GM18870 (cell line): ENCODE measurements around the gene DNMT1.
A peak's percentile ranks its signal among the peaks of the same experiment; 100 is the strongest.

Experiments used
- ATAC-seq: cut with Tn5 transposase; IDR thresholded peaks from one replicate; pipeline ENCODE4 v1.9.1; 2021; ENCODE audit warnings: moderate library complexity; ENCODE audit not compliant: unreplicated experiment

DNMT1 gene

DNA sequence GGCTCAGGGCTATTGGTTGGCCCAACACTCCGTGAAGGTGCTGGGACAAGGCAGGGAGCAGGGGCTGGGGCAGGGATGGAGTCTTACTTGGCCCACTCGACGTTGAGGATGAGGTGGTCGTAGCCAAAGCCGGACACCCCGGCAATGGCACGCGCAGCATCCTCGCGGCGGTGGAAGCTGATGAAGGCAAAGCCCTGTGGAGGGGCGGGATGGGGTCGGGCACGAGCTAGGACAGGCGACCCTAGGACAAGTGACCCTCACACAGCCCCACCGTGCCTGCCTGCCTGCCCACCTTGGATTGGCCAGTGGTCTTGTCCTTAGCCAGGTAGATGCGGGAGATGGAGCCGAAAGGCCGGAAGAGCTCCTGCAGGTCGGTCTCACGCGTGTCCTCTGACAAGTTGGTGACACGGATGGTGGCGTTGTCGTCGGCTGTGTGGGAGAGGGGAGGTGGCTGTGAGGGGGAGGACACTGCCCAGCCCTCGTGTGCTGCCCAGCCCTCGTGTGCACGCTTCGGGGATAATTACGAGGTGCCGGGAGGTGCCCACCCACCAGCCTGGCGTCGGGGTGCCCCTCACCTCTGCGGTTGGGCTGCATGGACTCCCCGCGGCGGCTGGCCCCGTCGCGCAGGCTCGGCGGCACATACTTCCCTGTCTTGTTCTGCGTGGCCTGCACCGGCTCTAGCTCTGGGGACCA, 79.2 kb downstream of the DNMT1 start:
- ATAC-seq = no peak

DNA sequence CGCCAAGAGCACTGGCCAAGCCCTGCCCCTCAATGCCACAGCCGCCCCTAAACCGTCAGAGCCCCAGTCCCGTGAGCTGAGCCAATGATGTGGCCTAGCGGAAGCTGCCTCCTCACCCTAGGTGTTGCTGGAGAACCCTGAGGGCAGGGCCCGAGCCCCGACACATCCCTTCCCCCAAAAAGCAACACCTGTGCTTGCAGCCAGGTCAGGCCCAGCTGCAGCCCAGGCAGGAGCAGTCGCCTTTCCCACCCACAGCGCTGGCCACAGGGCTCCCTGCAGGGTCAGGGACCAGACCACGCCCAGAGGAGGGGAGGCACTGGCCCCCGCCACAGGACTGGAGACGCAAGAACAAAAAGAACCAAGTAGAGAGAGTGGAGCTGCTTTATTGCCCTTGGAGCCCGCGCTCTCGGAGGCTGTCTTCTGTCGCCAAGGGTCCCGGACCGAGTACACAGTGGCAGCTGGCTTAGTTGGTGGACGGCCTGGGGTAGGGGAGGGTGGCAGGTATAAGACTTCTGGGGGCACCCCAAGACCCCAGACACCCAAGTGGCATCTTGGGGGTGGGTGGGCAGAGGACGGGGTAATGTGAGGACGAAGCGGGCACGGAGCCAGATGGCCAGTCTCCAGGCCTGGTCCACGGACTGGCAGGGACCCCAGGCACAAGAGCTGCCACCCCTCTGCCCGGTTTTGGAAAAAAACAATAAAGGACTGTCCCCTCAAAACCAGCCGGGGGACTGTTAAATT, 79.9 kb downstream of the DNMT1 start:
- no peak for ATAC-seq

DNA sequence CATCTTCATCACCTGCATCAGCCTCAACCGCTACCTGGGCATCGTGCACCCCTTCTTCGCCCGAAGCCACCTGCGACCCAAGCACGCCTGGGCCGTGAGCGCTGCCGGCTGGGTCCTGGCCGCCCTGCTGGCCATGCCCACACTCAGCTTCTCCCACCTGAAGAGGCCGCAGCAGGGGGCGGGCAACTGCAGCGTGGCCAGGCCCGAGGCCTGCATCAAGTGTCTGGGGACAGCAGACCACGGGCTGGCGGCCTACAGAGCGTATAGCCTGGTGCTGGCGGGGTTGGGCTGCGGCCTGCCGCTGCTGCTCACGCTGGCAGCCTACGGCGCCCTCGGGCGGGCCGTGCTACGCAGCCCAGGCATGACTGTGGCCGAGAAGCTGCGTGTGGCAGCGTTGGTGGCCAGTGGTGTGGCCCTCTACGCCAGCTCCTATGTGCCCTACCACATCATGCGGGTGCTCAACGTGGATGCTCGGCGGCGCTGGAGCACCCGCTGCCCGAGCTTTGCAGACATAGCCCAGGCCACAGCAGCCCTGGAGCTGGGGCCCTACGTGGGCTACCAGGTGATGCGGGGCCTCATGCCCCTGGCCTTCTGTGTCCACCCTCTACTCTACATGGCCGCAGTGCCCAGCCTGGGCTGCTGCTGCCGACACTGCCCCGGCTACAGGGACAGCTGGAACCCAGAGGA, 80.6 kb downstream of the DNMT1 start:
- no peak for ATAC-seq

- ATAC-seq = no peak
Measured at GRCh38 chr19:10113592-10113963, 81.2 kb downstream of the DNMT1 start.

DNA sequence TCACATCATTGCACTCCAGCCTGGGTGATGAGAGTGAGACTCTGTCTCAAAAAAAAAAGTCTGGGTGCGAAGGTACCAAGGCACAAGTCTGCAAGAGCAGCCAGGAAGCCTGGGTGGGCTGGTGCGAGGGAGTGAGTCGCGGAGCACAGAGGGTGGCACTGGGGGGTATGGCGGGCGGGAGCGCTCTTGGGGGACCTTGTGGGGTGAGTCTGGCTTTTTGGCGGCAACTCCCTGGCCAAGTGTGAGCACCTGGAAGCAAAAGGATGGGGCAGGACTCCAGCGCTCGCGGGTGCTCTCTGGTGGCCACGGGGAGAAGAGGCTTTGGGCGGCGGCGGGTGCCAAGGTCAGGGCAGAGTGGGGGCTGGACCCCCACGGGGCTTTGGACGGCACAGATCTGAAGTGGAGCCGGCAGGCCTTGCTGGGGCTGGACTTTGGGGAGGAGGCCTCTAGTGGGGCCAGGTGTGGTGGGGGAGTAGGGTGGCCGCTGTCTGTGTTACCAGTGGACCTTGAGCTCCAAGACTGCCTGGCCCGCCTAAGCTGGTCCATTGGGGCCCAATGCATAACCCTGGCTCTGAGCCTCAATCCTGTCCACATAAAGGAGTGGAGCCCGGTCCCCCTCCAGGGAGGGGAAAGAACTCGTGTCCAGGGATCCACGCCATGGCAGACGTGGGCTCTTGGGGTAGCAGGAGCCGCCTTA, 81.7 kb downstream of the DNMT1 start:
- no peak for ATAC-seq

- ATAC-seq = no peak
Measured at GRCh38 chr19:10112037-10112761, 82.6 kb downstream of the DNMT1 start.

DNA sequence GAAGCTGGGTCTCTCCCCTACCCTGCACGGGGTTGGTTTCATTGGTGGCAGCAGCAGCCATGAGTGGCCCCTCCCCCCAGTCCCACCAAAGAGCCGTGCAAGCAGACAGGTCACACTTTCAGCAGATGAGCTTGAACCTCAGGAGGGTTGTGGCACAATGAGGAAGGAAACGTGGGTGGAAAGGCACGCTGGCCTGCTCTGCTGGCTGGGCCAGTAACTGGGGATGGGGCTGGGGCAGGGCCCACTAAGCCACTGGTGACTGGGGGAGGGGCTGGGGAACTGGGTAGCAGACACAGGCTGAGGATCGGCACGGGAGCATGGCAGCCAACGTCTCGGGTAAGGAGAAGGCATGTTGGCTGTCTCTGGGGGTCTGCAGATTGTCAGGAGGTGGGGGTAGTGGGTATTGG, 83.3 kb downstream of the DNMT1 start, which contains the start of gene P2RY11:
P2RY11 (plus strand) TSS at position 289 of the 407 bp plus-strand sequence; CDS start at position 318, 29 bp downstream.
- ATAC-seq = no peak

DNA sequence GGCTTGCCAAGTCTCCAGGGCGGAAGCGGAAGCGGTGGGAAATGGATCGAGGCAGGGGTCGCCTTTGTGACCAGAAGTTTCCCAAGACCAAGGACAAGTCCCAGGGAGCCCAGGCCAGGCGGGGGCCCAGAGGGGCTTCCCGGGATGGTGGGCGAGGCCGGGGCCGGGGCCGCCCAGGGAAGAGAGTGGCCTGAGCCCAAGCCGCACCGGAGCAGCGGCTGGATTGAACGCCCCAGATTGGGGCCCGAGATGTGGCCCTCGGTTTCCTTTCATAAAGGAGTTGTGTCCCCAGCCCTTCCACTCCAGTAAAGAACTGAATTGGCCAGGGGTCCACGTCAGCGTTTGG, 83.8 kb downstream of the DNMT1 start:
- ATAC-seq = no peak

GRCh38 chr19:10110076-10110971, 84.4 kb downstream of the DNMT1 start:
- ATAC-seq = no peak

DNA sequence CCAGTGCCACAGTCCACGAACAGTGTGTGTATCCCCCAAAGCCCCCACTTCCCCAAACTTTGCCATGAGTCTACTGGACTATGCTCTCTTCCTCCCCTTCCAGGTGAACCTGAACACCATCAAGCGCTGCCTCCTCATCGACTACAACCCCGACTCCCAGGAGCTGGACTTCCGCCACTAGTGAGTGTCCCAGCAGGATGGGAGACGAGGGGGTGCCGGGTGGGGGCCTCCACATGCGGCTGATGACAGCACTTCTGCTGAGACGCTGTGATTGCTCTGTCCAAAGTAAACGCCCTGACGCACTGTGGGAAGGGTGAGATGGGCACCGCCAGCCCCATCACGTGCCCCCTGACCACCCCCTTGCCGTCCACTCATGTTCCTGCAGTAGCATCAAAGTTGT, 85.2 kb downstream of the DNMT1 start:
- ATAC-seq = no peak

DNA sequence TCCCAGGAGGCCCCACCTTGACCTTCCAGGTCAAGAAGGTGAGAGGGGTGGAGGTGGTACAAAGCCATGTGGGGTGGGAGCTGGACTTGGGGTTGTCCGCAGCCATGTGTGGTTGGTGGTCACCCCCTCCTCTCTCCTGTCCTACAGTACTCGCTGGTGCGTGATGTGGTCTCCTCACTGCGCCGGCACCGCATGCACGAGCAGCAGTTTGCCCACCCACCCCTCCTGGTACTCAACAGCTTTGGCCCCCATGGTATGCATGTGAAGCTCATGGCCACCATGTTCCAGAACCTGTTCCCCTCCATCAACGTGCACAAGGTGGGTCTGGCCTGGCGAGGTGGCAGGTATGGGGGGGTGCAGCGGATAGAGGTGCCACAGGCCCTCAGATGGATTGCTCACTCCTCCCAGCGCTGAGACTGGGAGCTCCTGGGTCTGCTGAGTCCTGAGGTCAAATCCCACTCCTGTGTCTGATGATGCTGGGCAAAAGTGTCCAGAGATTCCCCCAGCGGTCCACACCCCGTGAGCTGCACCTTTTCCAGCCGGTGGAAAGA, 86.9 kb downstream of the DNMT1 start:
- no peak for ATAC-seq

GRCh38 chr19:10107254-10107653, 87.5 kb downstream of the DNMT1 start:
- ATAC-seq = no peak

- peak; percentile 38 for ATAC-seq
Measured at GRCh38 chr19:10106100-10106936, 88.4 kb downstream of the DNMT1 start, which contains the start of gene PPAN. Gene PPAN (plus strand): TSS chr19:10106362. CDS start chr19:10106395, 33 bp downstream.

- no peak for ATAC-seq
Measured at GRCh38 chr19:10105509-10106099, 89.1 kb downstream of the DNMT1 start.

GRCh38 chr19:10104665-10105508, 89.9 kb downstream of the DNMT1 start:
- no peak for ATAC-seq

DNA sequence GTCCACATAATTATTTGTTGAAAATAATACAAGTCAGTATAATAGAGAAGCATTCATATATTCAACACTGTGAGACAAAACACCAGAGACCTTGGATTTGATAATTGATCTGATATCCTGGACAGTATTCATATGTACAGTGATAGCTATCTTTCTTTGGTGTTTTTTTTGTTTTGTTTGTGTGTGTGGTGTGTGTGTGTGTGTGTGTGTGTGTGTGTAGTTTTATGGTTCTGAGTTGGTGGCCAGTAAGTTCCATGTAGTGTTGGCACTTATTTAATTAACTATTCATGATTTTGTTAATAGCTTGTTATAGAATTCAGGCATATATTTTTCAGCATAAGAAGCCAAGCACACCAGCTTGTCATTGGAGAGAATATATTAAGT, 90.6 kb downstream of the DNMT1 start:
- no peak for ATAC-seq

- ATAC-seq = no peak
Measured at GRCh38 chr19:10102787-10103236, 91.9 kb downstream of the DNMT1 start.
